HEK293 (cell line): Measurements from ENCODE around the gene CAMK1G.

Source experiments
- CTCF ChIA-PET: fragments of 350-600 bp; formaldehyde crosslinking; extraction: SDS; loops from one replicate; lab custom pipeline; 2021; ENCODE audit warnings: antibody characterized with exemption; lab: Yijun Ruan, JAX
- POLR2A ChIA-PET: fragments of 300-600 bp; formaldehyde crosslinking; extraction: SDS; loops from one replicate; lab custom pipeline; 2020; ENCODE audit warnings: antibody characterized with exemption, inconsistent platforms; lab: Yijun Ruan, JAX
- H3K27ac ChIP-seq: fragments of 200-500 bp; sonication (Bioruptor generic); 2 replicates; pipeline ENCODE4 v1.5.1; 2014; ENCODE audit warnings: low read depth, low read length, control low read depth, inconsistent platforms; ENCODE audit errors: extremely low read depth
- H3K36me3 ChIP-seq, 2 experiments: fragments of 200-500 bp in 1 of 2; sonication (Bioruptor generic) in 1 of 2; 1 replicate in 1 of 2; 2 replicates in 1 of 2; pipeline ENCODE4 v1.5.1; 2014 to 2017; ENCODE audit warnings: inconsistent platforms in 2 of 2, low read length in 2 of 2; ENCODE audit not compliant: control insufficient read depth in 2 of 2, insufficient read depth in 1 of 2
- H3K4me1 ChIP-seq: fragments of 200-500 bp; sonication (Bioruptor generic); 2 replicates; pipeline ENCODE4 v1.5.1; 2014; ENCODE audit warnings: mild to moderate bottlenecking, low read length, inconsistent platforms; ENCODE audit not compliant: control insufficient read depth, insufficient read depth
- H3K4me3 ChIP-seq: 2 replicates; pipeline ENCODE4 v1.5.1; 2011; ENCODE audit warnings: low read depth, mild to moderate bottlenecking, control low read depth, low read length, moderate library complexity
- H3K9me3 ChIP-seq: fragments of 200-500 bp; sonication (Bioruptor generic); 2 replicates; pipeline ENCODE4 v1.5.1; 2014; ENCODE audit warnings: low read depth, low read length, inconsistent platforms; ENCODE audit not compliant: control insufficient read depth, insufficient read depth
- GLI4 ChIP-seq: fragments of 450-650 bp; formaldehyde crosslinking; IDR thresholded peaks from 2 replicates; pipeline ENCODE4 v1.5.1; 2016; ENCODE audit warnings: missing biosample characterization, missing genetic modification characterization
- SP3 ChIP-seq: fragments of 450-650 bp; formaldehyde crosslinking; IDR thresholded peaks from 2 replicates; pipeline ENCODE4 v1.5.1; 2016; ENCODE audit warnings: missing biosample characterization, missing genetic modification characterization
- ZBTB20 ChIP-seq: fragments of 450-650 bp; formaldehyde crosslinking; IDR thresholded peaks from 2 replicates; pipeline ENCODE4 v1.5.1; 2016; ENCODE audit warnings: missing biosample characterization, missing genetic modification characterization
- ZNF138 ChIP-seq: fragments of 450-650 bp; formaldehyde crosslinking; IDR thresholded peaks from 2 replicates; pipeline ENCODE4 v1.5.1; 2016; ENCODE audit warnings: missing biosample characterization, missing genetic modification characterization, borderline replicate concordance
- ZNF155 ChIP-seq: fragments of 450-650 bp; formaldehyde crosslinking; IDR thresholded peaks from 2 replicates; pipeline ENCODE4 v1.5.1; 2016; ENCODE audit warnings: missing biosample characterization, missing genetic modification characterization
- ZNF19 ChIP-seq: fragments of 450-650 bp; formaldehyde crosslinking; IDR thresholded peaks from 2 replicates; pipeline ENCODE4; 2016; ENCODE audit warnings: missing biosample characterization, missing genetic modification characterization, low read depth
- ZNF221 ChIP-seq: fragments of 450-650 bp; formaldehyde crosslinking; IDR thresholded peaks from 2 replicates; pipeline ENCODE4 v1.5.1; 2017; ENCODE audit warnings: missing biosample characterization, missing genetic modification characterization, borderline replicate concordance
- ZNF394 ChIP-seq: fragments of 450-650 bp; formaldehyde crosslinking; IDR thresholded peaks from 2 replicates; pipeline ENCODE4 v1.5.1; 2016; ENCODE audit warnings: missing biosample characterization, missing genetic modification characterization, mild to moderate bottlenecking, moderate library complexity, borderline replicate concordance
- ZNF501 ChIP-seq: fragments of 450-650 bp; formaldehyde crosslinking; IDR thresholded peaks from 2 replicates; pipeline ENCODE4 v1.5.1; 2016; ENCODE audit warnings: missing biosample characterization, missing genetic modification characterization
- ZNF530 ChIP-seq: fragments of 450-650 bp; formaldehyde crosslinking; IDR thresholded peaks from 2 replicates; pipeline ENCODE4 v1.5.1; 2016; ENCODE audit warnings: low read depth, missing biosample characterization, missing genetic modification characterization
- ZNF571 ChIP-seq: fragments of 450-650 bp; formaldehyde crosslinking; IDR thresholded peaks from 2 replicates; pipeline ENCODE4 v1.5.0; 2017; ENCODE audit warnings: missing biosample characterization, missing genetic modification characterization
- ZNF596 ChIP-seq: fragments of 450-650 bp; IDR thresholded peaks from 2 replicates; pipeline ENCODE4 v1.5.0; 2018; ENCODE audit warnings: missing biosample characterization, mild to moderate bottlenecking, missing genetic modification characterization, moderate library complexity
- TF ChIP-seq, protein P1 (sequence below): fragments of 450-650 bp; formaldehyde crosslinking; IDR thresholded peaks from 2 replicates; pipeline ENCODE4 v1.5.1; 2017; ENCODE audit warnings: missing biosample characterization, missing genetic modification characterization
- TF ChIP-seq, protein P2 (sequence below): fragments of 450-650 bp; IDR thresholded peaks from 2 replicates; pipeline ENCODE4 v1.5.1; 2018; ENCODE audit warnings: missing biosample characterization, missing genetic modification characterization
- TF ChIP-seq, protein P3 (sequence below): fragments of 450-650 bp; formaldehyde crosslinking; IDR thresholded peaks from 2 replicates; pipeline ENCODE4 v1.5.1; 2016; ENCODE audit warnings: missing biosample characterization, missing genetic modification characterization, borderline replicate concordance
- TF ChIP-seq, protein P4 (sequence below): fragments of 450-650 bp; formaldehyde crosslinking; IDR thresholded peaks from 2 replicates; pipeline ENCODE4 v1.5.1; 2017; ENCODE audit warnings: missing biosample characterization, mild to moderate bottlenecking, missing genetic modification characterization, moderate library complexity
- TF ChIP-seq, protein P5 (sequence below): fragments of 450-650 bp; formaldehyde crosslinking; IDR thresholded peaks from 2 replicates; pipeline ENCODE4 v1.5.1; 2016; ENCODE audit warnings: missing biosample characterization, missing genetic modification characterization
- TF ChIP-seq, protein P6 (sequence below): fragments of 450-650 bp; formaldehyde crosslinking; IDR thresholded peaks from 2 replicates; pipeline ENCODE4; 2016; ENCODE audit warnings: missing biosample characterization, missing genetic modification characterization
- TF ChIP-seq, protein P7 (sequence below): fragments of 450-650 bp; formaldehyde crosslinking; IDR thresholded peaks from 2 replicates; pipeline ENCODE4 v1.5.1; 2016; ENCODE audit warnings: missing biosample characterization, missing genetic modification characterization, low read depth

The CAMK1G gene

DNA sequence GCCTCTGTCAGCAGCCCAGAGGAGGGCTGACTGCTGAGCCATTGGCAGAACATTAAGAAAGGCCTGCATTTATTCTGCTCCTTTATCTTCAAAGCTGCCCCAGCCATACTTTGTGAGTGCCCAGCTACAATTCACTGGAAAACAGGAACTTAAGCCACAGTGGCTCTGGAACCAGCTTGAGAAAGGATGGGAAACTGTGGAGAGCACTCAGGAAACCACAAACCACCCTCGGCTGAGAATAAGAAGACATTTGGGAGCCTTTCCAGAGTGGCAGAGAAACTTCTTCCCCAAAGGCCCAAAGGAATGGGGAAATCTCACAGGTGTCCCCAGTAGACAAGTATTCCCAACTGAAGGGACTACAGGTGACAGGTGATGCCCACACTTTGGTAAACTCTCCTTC is 66.9 kb downstream of the CAMK1G start:
- TF ChIP-seq ZNF155 = no peak
- no peak for TF ChIP-seq ZBTB20
- no peak for TF ChIP-seq ZNF221 (tag by site-specific recombination)
- ChIA-PET CTCF (interaction anchor here (0.6 to 1.6 kb wide), 4 partner anchors 75 to 112 kb away, joined by 3 to 6 read pairs (median 6); no protein-coding TSS in a partner anchor), POLR2A (no interaction called here)
- Histone ChIP-seq H3K4me3 (no peak overlapping the region), H3K36me3 (no peaks in the 10 kb centered on the region), H3K9me3 (no peaks in the 10 kb centered on the region), H3K4me1 (peaks cover 19% of the 10 kb centered on the region), H3K27ac (no peak overlapping the region)

DNA sequence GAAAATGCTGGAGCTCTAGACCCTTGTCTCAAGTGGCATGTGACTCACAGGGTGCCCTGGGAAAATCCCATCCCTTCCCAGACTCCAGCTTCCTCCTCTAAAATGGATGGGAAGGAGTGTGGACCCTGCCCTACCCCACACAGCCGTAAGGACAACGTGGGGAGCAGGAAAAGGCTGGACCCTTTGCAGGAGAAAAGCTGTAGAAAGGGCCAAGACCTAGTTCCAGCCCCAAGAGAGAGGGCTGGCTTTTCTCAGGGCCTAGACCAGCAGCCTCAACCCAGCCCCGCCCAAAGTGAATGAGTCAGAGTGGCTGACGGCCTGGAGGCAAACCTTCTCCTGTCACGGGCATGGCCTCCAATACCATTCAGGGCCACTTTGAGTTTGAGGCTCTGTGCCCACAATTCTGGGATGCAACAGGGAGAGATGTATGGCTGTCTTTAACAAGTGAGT is 67.6 kb downstream of the CAMK1G start:
- Histone ChIP-seq H3K27ac (no peak overlapping the region), H3K36me3 (no peaks in the 10 kb centered on the region), H3K9me3 (no peaks in the 10 kb centered on the region), H3K4me3 (no peak overlapping the region), H3K4me1 (peaks cover 19% of the 10 kb centered on the region)
- ChIA-PET CTCF (interaction anchor here (0.6 to 2.4 kb wide), 5 partner anchors 24 to 511 kb away, joined by 3 to 10 read pairs (median 3); no protein-coding TSS in a partner anchor), POLR2A (no interaction called here)
- TF ChIP-seq, protein P1, sequence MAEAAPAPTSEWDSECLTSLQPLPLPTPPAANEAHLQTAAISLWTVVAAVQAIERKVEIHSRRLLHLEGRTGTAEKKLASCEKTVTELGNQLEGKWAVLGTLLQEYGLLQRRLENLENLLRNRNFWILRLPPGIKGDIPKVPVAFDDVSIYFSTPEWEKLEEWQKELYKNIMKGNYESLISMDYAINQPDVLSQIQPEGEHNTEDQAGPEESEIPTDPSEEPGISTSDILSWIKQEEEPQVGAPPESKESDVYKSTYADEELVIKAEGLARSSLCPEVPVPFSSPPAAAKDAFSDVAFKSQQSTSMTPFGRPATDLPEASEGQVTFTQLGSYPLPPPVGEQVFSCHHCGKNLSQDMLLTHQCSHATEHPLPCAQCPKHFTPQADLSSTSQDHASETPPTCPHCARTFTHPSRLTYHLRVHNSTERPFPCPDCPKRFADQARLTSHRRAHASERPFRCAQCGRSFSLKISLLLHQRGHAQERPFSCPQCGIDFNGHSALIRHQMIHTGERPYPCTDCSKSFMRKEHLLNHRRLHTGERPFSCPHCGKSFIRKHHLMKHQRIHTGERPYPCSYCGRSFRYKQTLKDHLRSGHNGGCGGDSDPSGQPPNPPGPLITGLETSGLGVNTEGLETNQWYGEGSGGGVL (tag by site-specific recombination) = 0 out of 2 replicates have a peak, but pooled peaks have one; percentile 22
- TF ChIP-seq ZNF596 (tag by site-specific recombination) (no peak), SP3 (no peak; the same call in 1 of the 2 replicates), ZNF501 (no peak), ZNF394 (tag by site-specific recombination) (0 out of 2 replicates have a peak, but pooled peaks have one; percentile 9), ZNF530 (tag by site-specific recombination) (no peak), ZNF571 (tag by site-specific recombination) (no peak), ZNF138 (tag by site-specific recombination) (no peak), ZNF19 (tag by site-specific recombination) (no peak), GLI4 (tag by site-specific recombination) (no peak)
- TF ChIP-seq, protein P2, sequence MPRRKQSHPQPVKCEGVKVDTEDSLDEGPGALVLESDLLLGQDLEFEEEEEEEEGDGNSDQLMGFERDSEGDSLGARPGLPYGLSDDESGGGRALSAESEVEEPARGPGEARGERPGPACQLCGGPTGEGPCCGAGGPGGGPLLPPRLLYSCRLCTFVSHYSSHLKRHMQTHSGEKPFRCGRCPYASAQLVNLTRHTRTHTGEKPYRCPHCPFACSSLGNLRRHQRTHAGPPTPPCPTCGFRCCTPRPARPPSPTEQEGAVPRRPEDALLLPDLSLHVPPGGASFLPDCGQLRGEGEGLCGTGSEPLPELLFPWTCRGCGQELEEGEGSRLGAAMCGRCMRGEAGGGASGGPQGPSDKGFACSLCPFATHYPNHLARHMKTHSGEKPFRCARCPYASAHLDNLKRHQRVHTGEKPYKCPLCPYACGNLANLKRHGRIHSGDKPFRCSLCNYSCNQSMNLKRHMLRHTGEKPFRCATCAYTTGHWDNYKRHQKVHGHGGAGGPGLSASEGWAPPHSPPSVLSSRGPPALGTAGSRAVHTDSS = no peak
- TF ChIP-seq, protein P3, sequence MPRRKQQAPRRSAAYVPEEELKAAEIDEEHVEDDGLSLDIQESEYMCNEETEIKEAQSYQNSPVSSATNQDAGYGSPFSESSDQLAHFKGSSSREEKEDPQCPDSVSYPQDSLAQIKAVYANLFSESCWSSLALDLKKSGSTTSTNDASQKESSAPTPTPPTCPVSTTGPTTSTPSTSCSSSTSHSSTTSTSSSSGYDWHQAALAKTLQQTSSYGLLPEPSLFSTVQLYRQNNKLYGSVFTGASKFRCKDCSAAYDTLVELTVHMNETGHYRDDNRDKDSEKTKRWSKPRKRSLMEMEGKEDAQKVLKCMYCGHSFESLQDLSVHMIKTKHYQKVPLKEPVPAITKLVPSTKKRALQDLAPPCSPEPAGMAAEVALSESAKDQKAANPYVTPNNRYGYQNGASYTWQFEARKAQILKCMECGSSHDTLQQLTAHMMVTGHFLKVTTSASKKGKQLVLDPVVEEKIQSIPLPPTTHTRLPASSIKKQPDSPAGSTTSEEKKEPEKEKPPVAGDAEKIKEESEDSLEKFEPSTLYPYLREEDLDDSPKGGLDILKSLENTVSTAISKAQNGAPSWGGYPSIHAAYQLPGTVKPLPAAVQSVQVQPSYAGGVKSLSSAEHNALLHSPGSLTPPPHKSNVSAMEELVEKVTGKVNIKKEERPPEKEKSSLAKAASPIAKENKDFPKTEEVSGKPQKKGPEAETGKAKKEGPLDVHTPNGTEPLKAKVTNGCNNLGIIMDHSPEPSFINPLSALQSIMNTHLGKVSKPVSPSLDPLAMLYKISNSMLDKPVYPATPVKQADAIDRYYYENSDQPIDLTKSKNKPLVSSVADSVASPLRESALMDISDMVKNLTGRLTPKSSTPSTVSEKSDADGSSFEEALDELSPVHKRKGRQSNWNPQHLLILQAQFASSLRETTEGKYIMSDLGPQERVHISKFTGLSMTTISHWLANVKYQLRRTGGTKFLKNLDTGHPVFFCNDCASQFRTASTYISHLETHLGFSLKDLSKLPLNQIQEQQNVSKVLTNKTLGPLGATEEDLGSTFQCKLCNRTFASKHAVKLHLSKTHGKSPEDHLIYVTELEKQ (tag by site-specific recombination) = no peak
- TF ChIP-seq, protein P4, sequence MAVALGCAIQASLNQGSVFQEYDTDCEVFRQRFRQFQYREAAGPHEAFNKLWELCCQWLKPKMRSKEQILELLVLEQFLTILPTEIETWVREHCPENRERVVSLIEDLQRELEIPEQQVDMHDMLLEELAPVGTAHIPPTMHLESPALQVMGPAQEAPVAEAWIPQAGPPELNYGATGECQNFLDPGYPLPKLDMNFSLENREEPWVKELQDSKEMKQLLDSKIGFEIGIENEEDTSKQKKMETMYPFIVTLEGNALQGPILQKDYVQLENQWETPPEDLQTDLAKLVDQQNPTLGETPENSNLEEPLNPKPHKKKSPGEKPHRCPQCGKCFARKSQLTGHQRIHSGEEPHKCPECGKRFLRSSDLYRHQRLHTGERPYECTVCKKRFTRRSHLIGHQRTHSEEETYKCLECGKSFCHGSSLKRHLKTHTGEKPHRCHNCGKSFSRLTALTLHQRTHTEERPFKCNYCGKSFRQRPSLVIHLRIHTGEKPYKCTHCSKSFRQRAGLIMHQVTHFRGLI (tag by site-specific recombination) = no peak
- TF ChIP-seq, protein P5, sequence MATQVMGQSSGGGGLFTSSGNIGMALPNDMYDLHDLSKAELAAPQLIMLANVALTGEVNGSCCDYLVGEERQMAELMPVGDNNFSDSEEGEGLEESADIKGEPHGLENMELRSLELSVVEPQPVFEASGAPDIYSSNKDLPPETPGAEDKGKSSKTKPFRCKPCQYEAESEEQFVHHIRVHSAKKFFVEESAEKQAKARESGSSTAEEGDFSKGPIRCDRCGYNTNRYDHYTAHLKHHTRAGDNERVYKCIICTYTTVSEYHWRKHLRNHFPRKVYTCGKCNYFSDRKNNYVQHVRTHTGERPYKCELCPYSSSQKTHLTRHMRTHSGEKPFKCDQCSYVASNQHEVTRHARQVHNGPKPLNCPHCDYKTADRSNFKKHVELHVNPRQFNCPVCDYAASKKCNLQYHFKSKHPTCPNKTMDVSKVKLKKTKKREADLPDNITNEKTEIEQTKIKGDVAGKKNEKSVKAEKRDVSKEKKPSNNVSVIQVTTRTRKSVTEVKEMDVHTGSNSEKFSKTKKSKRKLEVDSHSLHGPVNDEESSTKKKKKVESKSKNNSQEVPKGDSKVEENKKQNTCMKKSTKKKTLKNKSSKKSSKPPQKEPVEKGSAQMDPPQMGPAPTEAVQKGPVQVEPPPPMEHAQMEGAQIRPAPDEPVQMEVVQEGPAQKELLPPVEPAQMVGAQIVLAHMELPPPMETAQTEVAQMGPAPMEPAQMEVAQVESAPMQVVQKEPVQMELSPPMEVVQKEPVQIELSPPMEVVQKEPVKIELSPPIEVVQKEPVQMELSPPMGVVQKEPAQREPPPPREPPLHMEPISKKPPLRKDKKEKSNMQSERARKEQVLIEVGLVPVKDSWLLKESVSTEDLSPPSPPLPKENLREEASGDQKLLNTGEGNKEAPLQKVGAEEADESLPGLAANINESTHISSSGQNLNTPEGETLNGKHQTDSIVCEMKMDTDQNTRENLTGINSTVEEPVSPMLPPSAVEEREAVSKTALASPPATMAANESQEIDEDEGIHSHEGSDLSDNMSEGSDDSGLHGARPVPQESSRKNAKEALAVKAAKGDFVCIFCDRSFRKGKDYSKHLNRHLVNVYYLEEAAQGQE (tag by site-specific recombination) = no peak
- TF ChIP-seq, protein P6, sequence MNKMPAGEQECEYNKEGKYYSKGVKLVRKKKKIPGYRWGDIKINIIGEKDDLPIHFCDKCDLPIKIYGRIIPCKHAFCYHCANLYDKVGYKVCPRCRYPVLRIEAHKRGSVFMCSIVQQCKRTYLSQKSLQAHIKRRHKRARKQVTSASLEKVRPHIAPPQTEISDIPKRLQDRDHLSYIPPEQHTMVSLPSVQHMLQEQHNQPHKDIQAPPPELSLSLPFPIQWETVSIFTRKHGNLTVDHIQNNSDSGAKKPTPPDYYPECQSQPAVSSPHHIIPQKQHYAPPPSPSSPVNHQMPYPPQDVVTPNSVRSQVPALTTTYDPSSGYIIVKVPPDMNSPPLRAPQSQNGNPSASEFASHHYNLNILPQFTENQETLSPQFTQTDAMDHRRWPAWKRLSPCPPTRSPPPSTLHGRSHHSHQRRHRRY (tag by site-specific recombination) = no peak
- TF ChIP-seq, protein P7, sequence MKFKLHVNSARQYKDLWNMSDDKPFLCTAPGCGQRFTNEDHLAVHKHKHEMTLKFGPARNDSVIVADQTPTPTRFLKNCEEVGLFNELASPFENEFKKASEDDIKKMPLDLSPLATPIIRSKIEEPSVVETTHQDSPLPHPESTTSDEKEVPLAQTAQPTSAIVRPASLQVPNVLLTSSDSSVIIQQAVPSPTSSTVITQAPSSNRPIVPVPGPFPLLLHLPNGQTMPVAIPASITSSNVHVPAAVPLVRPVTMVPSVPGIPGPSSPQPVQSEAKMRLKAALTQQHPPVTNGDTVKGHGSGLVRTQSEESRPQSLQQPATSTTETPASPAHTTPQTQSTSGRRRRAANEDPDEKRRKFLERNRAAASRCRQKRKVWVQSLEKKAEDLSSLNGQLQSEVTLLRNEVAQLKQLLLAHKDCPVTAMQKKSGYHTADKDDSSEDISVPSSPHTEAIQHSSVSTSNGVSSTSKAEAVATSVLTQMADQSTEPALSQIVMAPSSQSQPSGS (tag by site-specific recombination) = no peak
